HepG2 (cell line): Measurements from ENCODE around the gene ITPR1. TPM values are rescaled to one million over a fixed set of nuclear protein-coding genes. Genes with fewer than 3 reads are reported as not detected.
A peak's percentile ranks its signal among the peaks of the same experiment; 100 is the strongest.

ENCODE experiments used
- AGO1 ChIP-seq: fragments of 200-400 bp; formaldehyde crosslinking; IDR thresholded peaks from 2 replicates; pipeline ENCODE4 v1.6.1; 2017; ENCODE audit warnings: mild to moderate bottlenecking, low read depth, low read length, moderate library complexity; ENCODE audit not compliant: poor library complexity, severe bottlenecking
- ARID3A ChIP-seq: IDR thresholded peaks from 2 replicates; pipeline ENCODE4 v1.6.1; 2012; ENCODE audit warnings: low read depth, low read length, improper control_type of control experiment
- ATAD3A ChIP-seq: sonication (generic); formaldehyde crosslinking; IDR thresholded peaks from 2 replicates; pipeline ENCODE4 v1.4.0; 2020; ENCODE audit warnings: missing genetic modification reagents
- ATF7 ChIP-seq, 2 experiments: fragments of 450-650 bp in 1 of 2; sonication (generic) in 1 of 2; formaldehyde crosslinking in 1 of 2; IDR thresholded peaks; 2 replicates each; pipeline versions ENCODE4 v1.4.0 to v1.6.1; 2016 to 2020; ENCODE audit warnings: antibody characterized with exemption in 1 of 2, mild to moderate bottlenecking in 1 of 2, missing genetic modification reagents in 1 of 2
- FOXP4 ChIP-seq: sonication (generic); formaldehyde crosslinking; IDR thresholded peaks from 2 replicates; pipeline ENCODE4 v1.4.0; 2020; ENCODE audit warnings: missing genetic modification reagents
- HMGXB4 ChIP-seq, 2 experiments: sonication (generic) in 1 of 2; formaldehyde crosslinking in 1 of 2; IDR thresholded peaks; 2 replicates each; pipeline versions ENCODE4 v1.4.0 to v1.6.1; 2018 to 2020; ENCODE audit warnings: missing genetic modification reagents in 2 of 2, borderline replicate concordance in 1 of 2, low read depth in 1 of 2, mild to moderate bottlenecking in 1 of 2, missing biosample characterization in 1 of 2
- KLF11 ChIP-seq: IDR thresholded peaks from 2 replicates; pipeline ENCODE4 v1.6.1; 2016; ENCODE audit warnings: missing compliant biosample characterization
- MAFG ChIP-seq: sonication (generic); formaldehyde crosslinking; IDR thresholded peaks from 2 replicates; pipeline ENCODE4 v1.5.1; 2020; ENCODE audit warnings: mild to moderate bottlenecking, missing genetic modification reagents
- MBNL3 ChIP-seq: fragments of 250-450 bp; sonication (Bioruptor Pico); conservative IDR thresholded peaks from 2 replicates; pipeline ENCODE4 v1.8.0; 2022; ENCODE audit warnings: mild to moderate bottlenecking, inconsistent platforms
- MIXL1 ChIP-seq: IDR thresholded peaks from 2 replicates; pipeline ENCODE4 v1.6.1; 2016
- NFATC3 ChIP-seq: sonication (generic); formaldehyde crosslinking; IDR thresholded peaks from 2 replicates; pipeline ENCODE4 v1.5.1; 2020; ENCODE audit warnings: mild to moderate bottlenecking, missing genetic modification reagents
- RELA ChIP-seq: sonication (generic); formaldehyde crosslinking; IDR thresholded peaks from 2 replicates; pipeline ENCODE4 v1.4.0; 2020; ENCODE audit warnings: missing genetic modification reagents
- ZKSCAN5 ChIP-seq: sonication (generic); formaldehyde crosslinking; IDR thresholded peaks from 2 replicates; pipeline ENCODE4 v1.5.1; 2020; ENCODE audit warnings: mild to moderate bottlenecking, missing genetic modification reagents
- ZNF432 ChIP-seq: sonication (generic); formaldehyde crosslinking; IDR thresholded peaks from 2 replicates; pipeline ENCODE4 v1.5.0; 2020; ENCODE audit warnings: missing genetic modification reagents, mild to moderate bottlenecking, borderline replicate concordance
- ZNF512B ChIP-seq: sonication (generic); formaldehyde crosslinking; IDR thresholded peaks from 2 replicates; pipeline ENCODE4 v1.5.1; 2020; ENCODE audit warnings: missing genetic modification reagents, mild to moderate bottlenecking, borderline replicate concordance
- ZNF598 ChIP-seq: sonication (generic); formaldehyde crosslinking; IDR thresholded peaks from 2 replicates; pipeline ENCODE4 v1.5.1; 2020; ENCODE audit warnings: mild to moderate bottlenecking, missing genetic modification reagents, borderline replicate concordance
- ZNF674 ChIP-seq: sonication (generic); formaldehyde crosslinking; IDR thresholded peaks from 2 replicates; pipeline ENCODE4 v1.5.0; 2020; ENCODE audit warnings: low read depth, mild to moderate bottlenecking, missing genetic modification reagents
- ZNF7 ChIP-seq: IDR thresholded peaks from 2 replicates; pipeline ENCODE4 v1.6.1; 2016; ENCODE audit warnings: missing biosample characterization, missing genetic modification reagents
- ZNF703 ChIP-seq: sonication (generic); formaldehyde crosslinking; IDR thresholded peaks from 2 replicates; pipeline ENCODE4 v1.5.1; 2020; ENCODE audit warnings: missing genetic modification reagents, mild to moderate bottlenecking, moderate library complexity, borderline replicate concordance
- ZNF713 ChIP-seq: sonication (generic); formaldehyde crosslinking; IDR thresholded peaks from 2 replicates; pipeline ENCODE4 v1.4.0; 2020; ENCODE audit warnings: mild to moderate bottlenecking, missing genetic modification reagents
- polyA plus RNA-seq, 8 experiments: library from polyadenylated mRNA; depleted of rRNA in 3 of 8; stranded (reverse) in 7 of 8; unstranded in 1 of 8; fragments of >200 nt; fragmentation: Illumina TruSeq in 4 of 8; extraction: Trizol in 4 of 8; gene quantifications; 2 replicates each; pipeline versions ENCODE4 v1.2.1 to v1.2.3, GENCODE V29; 2011 to 2016; ENCODE audit warnings: low read depth in 4 of 8, missing spikeins in 1 of 8, mixed read lengths in 1 of 8; ENCODE audit not compliant: insufficient read depth in 1 of 8
- total RNA-seq, 5 experiments: library from RNA; depleted of rRNA; stranded (reverse); fragments of >200 nt; fragmentation: Illumina TruSeq; extraction: Trizol; gene quantifications; 2 replicates each; pipeline ENCODE4 v1.2.3, GENCODE V29; 2016; ENCODE audit warnings: low read depth in 1 of 5

Gene ITPR1
- total and polyA plus RNA-seq, 2 of the 13 experiments (the other 11 are each of a cell fraction or from before 2014, with no cell fraction given), result 10.0 to 11.4 TPM

- TF ChIP-seq ARID3A (no peak), ZNF703 (CRISPR knock-in tag) (no peak), ZNF432 (CRISPR knock-in tag) (no peak), MAFG (CRISPR knock-in tag) (no peak), ZNF674 (CRISPR knock-in tag) (no peak), ZNF7 (CRISPR knock-in tag) (no peak), ZNF713 (CRISPR knock-in tag) (no peak), NFATC3 (no peak), AGO1 (no peak), ZNF512B (no peak), HMGXB4 (CRISPR knock-in tag; IDR thresholded peaks at IDR 0.05; ENCODE audit: borderline replicate concordance in 1 of 2, low read depth in 1 of 2) (peak; percentile 43 to 69; a peak in 3 of 4 replicates), ATF7 (IDR thresholded peaks at IDR 0.05) (no peak), ATF7 (CRISPR knock-in tag; IDR thresholded peaks at IDR 0.05) (0 out of 2 replicates have a peak, but pooled peaks have one; percentile 57), ATAD3A (CRISPR knock-in tag) (no peak), KLF11 (CRISPR knock-in tag) (peak; percentile 65; the same call in 1 of the 2 replicates), FOXP4 (no peak), MIXL1 (CRISPR knock-in tag) (peak; percentile 63; the same call in 1 of the 2 replicates), ZKSCAN5 (no peak), ZNF598 (CRISPR knock-in tag) (no peak), MBNL3 (CRISPR knock-in tag) (no peak), RELA (no peak)
These were observed at the start of gene ITPR1 (continued) for GRCh38 chr3:4493014-4493940.
